Activated CD8-positive, alpha-beta memory T cell treated with anti-CD3 and anti-CD28 coated beads, Interleukin-2, amount 10 ng/mL, durations not matched to agents 7 days and 5 days (primary cell): ENCODE results near the gene PRKAB2. TPM values are rescaled to one million over a fixed set of nuclear protein-coding genes. Genes with fewer than 3 reads are reported as not detected.
"Not testable (repeated sequence)": the region's sequence is repeated elsewhere in the genome, so short reads cannot be mapped to it uniquely, and the experiment has no call there.

Experiments used
- ATAC-seq: fragments of 150-1000 bp; cut with Tn5 transposase; one replicate; pipeline ENCODE4 v1.10.0; 2021; ENCODE audit warnings: moderate library complexity
- CTCF ChIA-PET: fragments of 350-600 bp; sonication (Branson Sonifier 250); formaldehyde crosslinking; loops from one replicate; lab custom pipeline; 2021; ENCODE audit warnings: antibody characterized with exemption; lab: Charles Lee
- DNase-seq: peaks from one replicate; pipeline ENCODE4 v3.0.0-alpha.2; 2020
- H3K27ac Mint-ChIP-seq: one replicate; pipeline ENCODE4 v1.8.0; 2021; ENCODE audit warnings: mild to moderate bottlenecking, mixed read lengths
- H3K27me3 Mint-ChIP-seq: one replicate; pipeline ENCODE4 v1.8.0; 2021; ENCODE audit warnings: mixed read lengths
- H3K36me3 Mint-ChIP-seq: one replicate; pipeline ENCODE4 v1.8.0; 2021; ENCODE audit warnings: mild to moderate bottlenecking, mixed read lengths
- H3K4me1 Mint-ChIP-seq: one replicate; pipeline ENCODE4 v1.8.0; 2021; ENCODE audit warnings: mixed read lengths
- H3K4me3 Mint-ChIP-seq: one replicate; pipeline ENCODE4 v1.8.0; 2021; ENCODE audit warnings: mild to moderate bottlenecking, moderate library complexity, mixed read lengths
- H3K9me3 Mint-ChIP-seq: one replicate; pipeline ENCODE4 v1.8.0; 2022; ENCODE audit warnings: low read depth, mixed read lengths
- total RNA-seq, 2 experiments: library from RNA; stranded (reverse); gene quantifications; one replicate each; pipeline ENCODE4 v1.2.3, GENCODE V29; 2021

Gene PRKAB2
- total RNA-seq, 2 experiments from 2014 or later: 10.2 to 10.8 TPM

DNA sequence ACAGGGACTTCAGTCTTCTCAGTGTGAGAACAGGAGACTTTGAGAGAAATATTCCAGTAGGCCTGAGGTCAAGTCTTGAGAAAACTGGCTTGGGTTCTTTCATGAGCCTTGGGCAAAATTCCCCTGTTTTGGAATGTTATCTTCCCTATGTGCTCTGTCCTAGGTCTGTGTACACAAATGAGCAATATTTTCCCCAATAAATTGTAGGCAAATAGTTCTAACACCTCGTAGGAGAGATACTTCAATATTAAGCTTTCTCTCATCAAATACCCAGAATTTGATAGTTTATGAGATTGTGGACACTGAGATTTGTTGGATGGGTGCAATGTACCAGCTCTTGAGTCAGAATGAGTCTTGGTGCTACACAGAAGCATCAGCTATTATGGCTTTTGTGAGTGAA is 57.9 kb downstream of the PRKAB2 start:
- H3K36me3 Mint-ChIP-seq, H3K4me3 Mint-ChIP-seq, ATAC-seq, DNase-seq, H3K27ac Mint-ChIP-seq, H3K9me3 Mint-ChIP-seq, H3K4me1 Mint-ChIP-seq, CTCF ChIA-PET: not testable (repeated sequence)
- peaks cover 42% of the 10 kb centered on the region for H3K27me3 Mint-ChIP-seq

DNA sequence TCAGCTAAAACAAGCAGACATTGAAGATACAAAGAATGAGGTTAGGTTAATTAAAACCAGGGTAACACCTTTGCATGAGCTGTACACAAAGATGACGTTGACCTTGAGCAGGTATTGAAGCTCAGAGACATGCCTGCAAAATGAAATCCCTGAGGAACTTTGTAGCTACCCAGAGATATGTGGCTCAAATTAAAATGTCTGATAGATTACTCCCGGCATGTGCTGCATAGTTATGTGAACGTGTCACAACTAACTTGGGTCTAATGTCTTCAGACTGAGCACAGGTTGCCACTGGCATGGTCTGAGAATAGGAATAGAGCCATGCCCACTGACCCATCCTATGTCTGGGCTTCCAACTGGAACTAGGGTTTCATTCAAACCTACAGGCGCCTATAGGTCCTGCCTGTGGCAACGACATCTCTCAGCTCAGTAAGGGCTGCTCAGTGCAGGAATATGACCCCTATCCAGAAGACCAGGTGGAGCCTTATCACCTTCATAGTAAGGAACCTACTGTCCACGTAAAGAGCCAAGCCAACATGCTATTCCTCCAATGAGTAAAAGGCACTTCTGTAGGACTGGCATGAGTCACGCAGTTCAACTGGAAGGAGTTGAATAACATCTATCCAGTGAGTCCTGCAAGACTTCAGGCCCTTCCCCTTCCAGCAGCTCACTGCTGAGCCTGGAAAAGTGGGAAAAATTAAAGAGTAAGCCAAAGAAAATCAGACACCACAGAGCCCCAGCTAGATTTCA is 60.7 kb downstream of the PRKAB2 start:
- CTCF ChIA-PET: no interaction called here
- ATAC-seq (no peak), DNase-seq (no peak)
- peaks cover 8% of the 10 kb centered on the region for H3K4me1 Mint-ChIP-seq
- H3K27me3 Mint-ChIP-seq: peaks cover 39% of the 10 kb centered on the region
- H3K4me3 Mint-ChIP-seq: no peak overlapping the region
- no peak overlapping the region for H3K27ac Mint-ChIP-seq
- H3K36me3 Mint-ChIP-seq: no peaks in the 10 kb centered on the region
- H3K9me3 Mint-ChIP-seq: no peaks in the 10 kb centered on the region

DNA sequence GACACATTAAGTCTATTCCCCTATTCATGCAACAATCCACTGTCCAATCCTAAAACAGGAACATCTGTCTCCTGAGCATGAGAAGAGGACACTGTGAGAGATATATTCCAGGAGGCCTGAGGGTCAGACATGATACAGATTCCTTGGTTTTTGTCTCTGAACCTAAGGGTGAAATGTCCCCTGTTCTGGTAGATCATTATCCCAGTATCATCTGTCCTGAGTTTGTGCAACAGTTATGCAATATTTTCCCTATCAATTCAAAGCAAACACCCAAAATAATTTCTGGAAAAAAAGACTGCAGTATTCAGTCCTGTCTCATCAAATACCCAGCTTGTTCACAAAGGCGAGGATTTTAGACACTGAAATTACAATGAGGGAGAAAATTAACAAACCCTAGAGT is 61.4 kb downstream of the PRKAB2 start:
- DNase-seq (no peak), ATAC-seq (no peak)
- no peak overlapping the region for H3K27ac Mint-ChIP-seq
- no peaks in the 10 kb centered on the region for H3K9me3 Mint-ChIP-seq
- no peak overlapping the region for H3K4me3 Mint-ChIP-seq
- H3K36me3 Mint-ChIP-seq: no peaks in the 10 kb centered on the region
- H3K27me3 Mint-ChIP-seq: peaks cover 40% of the 10 kb centered on the region
- CTCF ChIA-PET: interaction anchor here (1.4 kb wide), 1 partner anchor 17 kb away, joined by 3 read pairs; no protein-coding TSS in a partner anchor
- peaks cover 8% of the 10 kb centered on the region for H3K4me1 Mint-ChIP-seq

DNA sequence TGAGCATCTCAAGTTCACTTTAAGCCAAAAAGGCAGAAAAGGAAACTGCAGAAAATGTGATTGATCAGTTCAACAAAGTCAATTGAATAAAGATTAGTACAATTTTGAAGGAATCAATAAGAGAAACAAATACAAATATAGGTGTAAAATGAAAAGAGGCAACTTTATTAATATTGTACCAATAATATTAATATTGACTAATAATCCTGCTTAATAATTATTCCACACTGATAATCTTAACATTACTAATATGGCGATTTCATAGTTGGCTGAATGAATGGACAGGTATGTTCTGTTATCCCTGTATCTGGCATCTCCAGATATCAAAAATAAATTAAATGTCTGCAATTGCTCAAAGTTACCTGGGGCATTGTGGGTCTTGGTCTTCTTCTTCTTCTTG is 61.8 kb downstream of the PRKAB2 start:
- CTCF ChIA-PET: interaction anchor here (1.4 kb wide), 1 partner anchor 16 kb away, joined by 3 read pairs; no protein-coding TSS in a partner anchor
- Mint-ChIP-seq H3K9me3 (no peaks in the 10 kb centered on the region), H3K36me3 (no peaks in the 10 kb centered on the region), H3K4me3 (no peak overlapping the region), H3K27ac (no peak overlapping the region), H3K27me3 (peaks cover 43% of the 10 kb centered on the region), H3K4me1 (peaks cover 8% of the 10 kb centered on the region)
- DNase-seq (no peak), ATAC-seq (no peak)

DNA sequence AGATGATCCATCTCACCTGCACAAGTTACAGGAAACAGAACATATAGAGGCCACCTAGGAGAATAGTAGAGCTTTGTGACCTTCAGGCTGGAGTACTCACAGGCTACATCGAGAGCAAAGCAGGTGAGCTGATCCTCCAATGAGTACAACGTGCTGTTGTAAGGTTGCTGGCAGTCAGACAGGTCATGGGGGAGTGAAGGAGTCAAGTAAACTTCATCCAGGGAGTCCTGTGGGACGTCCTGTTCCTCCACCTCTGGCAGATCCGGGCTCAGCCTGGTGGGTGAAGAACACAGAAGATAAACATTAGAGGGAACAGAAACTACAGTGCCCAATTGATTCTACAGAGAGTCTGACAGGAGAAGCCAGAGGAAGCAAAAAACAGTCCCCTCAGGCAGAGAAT is 62.5 kb downstream of the PRKAB2 start:
- DNase-seq (no peak), ATAC-seq (no peak)
- H3K36me3 Mint-ChIP-seq: no peaks in the 10 kb centered on the region
- peaks cover 10% of the 10 kb centered on the region for H3K4me1 Mint-ChIP-seq
- H3K4me3 Mint-ChIP-seq: no peak overlapping the region
- CTCF ChIA-PET: interaction anchor here (1.4 kb wide), 1 partner anchor 15 kb away, joined by 3 read pairs; no protein-coding TSS in a partner anchor
- no peaks in the 10 kb centered on the region for H3K9me3 Mint-ChIP-seq
- H3K27me3 Mint-ChIP-seq: peaks cover 43% of the 10 kb centered on the region
- H3K27ac Mint-ChIP-seq: no peak overlapping the region

DNA sequence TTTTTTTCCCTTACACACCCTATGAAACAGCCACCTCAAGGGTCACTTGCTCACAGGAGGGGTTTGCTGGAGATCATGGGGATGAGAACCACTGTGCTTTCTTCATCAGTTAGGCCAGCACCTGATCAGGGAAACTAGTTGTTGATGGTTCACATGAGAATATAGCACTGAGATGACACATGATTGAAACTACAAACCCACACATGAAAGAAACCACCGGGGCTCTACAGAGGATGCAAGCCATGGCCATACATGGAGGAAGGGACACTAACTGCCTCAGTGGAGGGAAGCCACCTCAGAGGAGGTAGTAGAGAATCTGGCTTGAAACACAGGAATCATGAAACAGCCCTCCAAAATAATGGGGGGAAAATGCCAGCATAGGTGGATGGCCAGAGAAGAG is 63.2 kb downstream of the PRKAB2 start:
- DNase-seq (no peak), ATAC-seq (no peak)
- H3K27ac Mint-ChIP-seq: no peak overlapping the region
- CTCF ChIA-PET: no interaction called here
- H3K9me3 Mint-ChIP-seq: no peaks in the 10 kb centered on the region
- H3K4me3 Mint-ChIP-seq: no peak overlapping the region
- no peaks in the 10 kb centered on the region for H3K36me3 Mint-ChIP-seq
- peaks cover 43% of the 10 kb centered on the region for H3K27me3 Mint-ChIP-seq
- H3K4me1 Mint-ChIP-seq: peaks cover 11% of the 10 kb centered on the region

DNA sequence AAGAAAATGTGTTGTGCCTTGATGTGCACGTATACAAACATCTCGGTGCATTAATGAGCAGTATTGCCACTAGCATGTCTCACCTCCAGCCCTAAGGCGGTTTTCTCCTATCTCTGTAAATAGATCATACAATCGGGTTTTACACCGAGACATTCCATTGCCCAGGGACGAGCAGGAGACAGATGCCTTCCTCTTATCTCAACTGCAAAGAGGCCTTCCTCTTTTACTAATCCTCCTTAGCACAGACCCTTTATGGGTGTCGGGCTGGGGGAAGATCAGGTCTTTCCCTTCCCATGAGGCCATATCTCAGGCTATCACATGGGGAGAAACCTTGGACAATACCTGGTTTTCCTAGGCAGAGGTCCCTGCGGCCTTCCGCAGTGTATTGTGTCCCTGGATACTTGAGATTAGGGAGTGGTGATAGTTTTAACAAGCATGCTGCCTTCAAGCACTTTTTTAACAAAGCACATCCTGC is 65.8 kb downstream of the PRKAB2 start:
- CTCF ChIA-PET, DNase-seq, H3K27ac Mint-ChIP-seq, H3K9me3 Mint-ChIP-seq, H3K4me3 Mint-ChIP-seq, ATAC-seq, H3K36me3 Mint-ChIP-seq: not testable (repeated sequence)
- Mint-ChIP-seq H3K4me1 (peaks cover 11% of the 10 kb centered on the region), H3K27me3 (peaks cover 44% of the 10 kb centered on the region)

DNA sequence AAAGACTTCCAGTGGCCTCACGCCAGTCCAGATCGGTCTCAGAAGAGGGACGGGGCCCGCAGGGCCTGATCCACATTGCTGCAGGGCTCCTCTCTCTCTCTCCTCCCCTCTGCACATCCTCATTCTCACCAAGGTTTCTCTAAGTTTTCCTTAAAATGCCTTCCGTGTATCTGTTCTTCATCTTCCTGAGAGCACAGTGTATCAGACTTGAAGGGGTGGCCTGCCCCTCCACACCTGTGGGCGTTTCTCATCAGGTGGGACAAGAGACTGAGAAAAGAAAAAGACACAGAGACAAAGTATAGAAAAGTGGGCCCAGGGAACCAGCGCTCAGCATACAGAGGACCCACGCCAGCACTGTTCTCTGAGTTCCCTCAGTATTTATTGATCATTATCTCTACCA is 66.4 kb downstream of the PRKAB2 start:
- H3K4me3 Mint-ChIP-seq: no peak overlapping the region
- H3K4me1 Mint-ChIP-seq: peaks cover 11% of the 10 kb centered on the region
- CTCF ChIA-PET: no interaction called here
- H3K27ac Mint-ChIP-seq: no peak overlapping the region
- no peaks in the 10 kb centered on the region for H3K36me3 Mint-ChIP-seq
- H3K27me3 Mint-ChIP-seq: peaks cover 45% of the 10 kb centered on the region
- no peak for ATAC-seq
- no peak for DNase-seq
- H3K9me3 Mint-ChIP-seq: no peaks in the 10 kb centered on the region

Other genes starting within 250 kb of the PRKAB2 start
- gene NBPF12, start 234.1 kb downstream of the PRKAB2 start, total RNA-seq: 10 to 100 TPM; 15.6 to 16.2 TPM
- under 1 TPM; 0.66 to 0.96 TPM for gene FMO5, start 52.9 kb upstream of the PRKAB2 start, total RNA-seq
- 10 to 100 TPM; 82.2 to 83.7 TPM for gene CHD1L, start 70.2 kb upstream of the PRKAB2 start, total RNA-seq